Endothelial cell of umbilical vein (primary cell): ENCODE data around the gene RLF. TPM values are rescaled to one million over a fixed set of nuclear protein-coding genes. Genes with fewer than 3 reads are reported as not detected.

Experiments
- BruUV-seq: library from RNA; stranded (reverse); fragments of 400-500 nt; replicated peaks from 2 replicates; lab custom pipeline; 2021; lab: Mats Ljungman, UMichigan
- CTCF ChIA-PET: fragments of 300-600, 350-600 bp; sonication (Branson Sonifier 250); formaldehyde crosslinking; loops from one replicate; lab custom pipeline; 2021; ENCODE audit warnings: antibody characterized with exemption, inconsistent platforms; lab: Charles Lee
- POLR2A ChIA-PET: fragments of 300-600, 350-600 bp; sonication (Branson Sonifier 250); formaldehyde crosslinking; loops from one replicate; lab custom pipeline; 2021; ENCODE audit warnings: antibody characterized with exemption, inconsistent platforms; lab: Charles Lee
- DNase-seq: peaks from one replicate; pipeline ENCODE4 v3.0.0-alpha.2; 2011; ENCODE audit warnings: low read depth, low spot score
- FAIRE-seq: peaks from 2 replicates; lab custom pipeline; 2011; peaks lifted over from hg19 to GRCh38; lab: Jason Lieb, UNC
- H2AFZ ChIP-seq: 2 replicates; pipeline ENCODE4 v1.6.0; 2012; ENCODE audit warnings: low read depth, low read length, control low read depth, inconsistent platforms
- H3K27ac ChIP-seq: 2 replicates; pipeline ENCODE4 v1.5.1; 2011; ENCODE audit warnings: low read depth, mild to moderate bottlenecking, control low read depth, low read length, moderate library complexity; ENCODE audit not compliant: insufficient read depth
- H3K27me3 ChIP-seq, 2 experiments: 2 replicates each; pipeline versions ENCODE4 v1.6.0 to v1.6.1; 2011; ENCODE audit warnings: low read length in 2 of 2, mixed read lengths in 1 of 2; ENCODE audit not compliant: control insufficient read depth in 2 of 2, insufficient read depth in 2 of 2
- H3K36me3 ChIP-seq, 2 experiments: 2 replicates in 1 of 2; 3 replicates in 1 of 2; pipeline ENCODE4 v1.5.1; 2011; ENCODE audit warnings: low read length in 2 of 2, mild to moderate bottlenecking in 1 of 2, moderate library complexity in 1 of 2; ENCODE audit not compliant: control insufficient read depth in 2 of 2, insufficient read depth in 2 of 2; ENCODE audit errors: extremely low read depth in 1 of 2
- H3K4me1 ChIP-seq: 3 replicates; pipeline ENCODE4 v1.5.1; 2011; ENCODE audit warnings: mild to moderate bottlenecking, low read length; ENCODE audit not compliant: control insufficient read depth, insufficient read depth; ENCODE audit errors: extremely low read depth
- H3K4me2 ChIP-seq: 2 replicates; pipeline ENCODE4 v1.6.1; 2011; ENCODE audit warnings: low read length, control low read depth, mixed read lengths; ENCODE audit not compliant: insufficient read depth
- H3K4me3 ChIP-seq, 3 experiments: fragments of 200-600 bp in 1 of 3; sonication (generic), shearing (Covaris generic) in 1 of 3; replicated peaks in 1 of 3; 2 replicates each; pipeline ENCODE4 v1.5.1; 2011 to 2016; ENCODE audit warnings: control low read depth in 3 of 3, low read length in 3 of 3, mild to moderate bottlenecking in 2 of 3, inconsistent platforms in 1 of 3, low read depth in 1 of 3, moderate library complexity in 1 of 3; ENCODE audit not compliant: insufficient read depth in 1 of 3
- H3K79me2 ChIP-seq: 2 replicates; pipeline ENCODE4 v1.6.0; 2012; ENCODE audit warnings: low read length, inconsistent platforms; ENCODE audit not compliant: control insufficient read depth, insufficient read depth
- H3K9ac ChIP-seq: replicated peaks from 2 replicates; pipeline ENCODE3; 2011; ENCODE audit warnings: low read length, control low read depth; ENCODE audit not compliant: insufficient read depth; ENCODE audit errors: extremely low read depth
- H3K9me1 ChIP-seq: replicated peaks from 3 replicates; pipeline ENCODE4 v1.6.0; 2011; ENCODE audit warnings: mild to moderate bottlenecking, low read length; ENCODE audit not compliant: control insufficient read depth, insufficient read depth; ENCODE audit errors: extremely low read depth
- H3K9me3 ChIP-seq: replicated peaks from 2 replicates; pipeline ENCODE4 v1.5.1; 2012; ENCODE audit warnings: low read length, inconsistent platforms; ENCODE audit not compliant: control insufficient read depth, insufficient read depth
- H4K20me1 ChIP-seq: replicated peaks from 2 replicates; pipeline ENCODE3; 2011; ENCODE audit warnings: mild to moderate bottlenecking, low read length; ENCODE audit not compliant: control insufficient read depth, insufficient read depth; ENCODE audit errors: extremely low read depth
- CTCF ChIP-seq, 2 donors: IDR thresholded peaks; 1 replicate in 1 of 2; 2 replicates in 1 of 2; pipeline ENCODE4 v1.5.1; 2011; ENCODE audit warnings: low read length in 2 of 2, mild to moderate bottlenecking in 2 of 2, moderate library complexity in 2 of 2, control low read depth in 1 of 2, inconsistent platforms in 1 of 2, low read depth in 1 of 2; ENCODE audit not compliant: insufficient read depth in 1 of 2; ENCODE audit errors: extremely low read depth in 1 of 2
- EZH2 ChIP-seq: IDR thresholded peaks from 2 replicates; pipeline ENCODE4 v1.6.1; 2012; ENCODE audit warnings: borderline replicate concordance, low read depth, mild to moderate bottlenecking, moderate library complexity, low read length, inconsistent platforms; ENCODE audit not compliant: severe bottlenecking
- FOS ChIP-seq: IDR thresholded peaks from 2 replicates; pipeline ENCODE4 v1.6.1; 2011; ENCODE audit warnings: mild to moderate bottlenecking, low read length, moderate library complexity, borderline replicate concordance; ENCODE audit not compliant: insufficient read depth
- GATA2 ChIP-seq: IDR thresholded peaks from 2 replicates; pipeline ENCODE4 v1.7.0; 2011; ENCODE audit warnings: low read depth, mild to moderate bottlenecking, moderate library complexity, mixed read lengths, low read length; ENCODE audit not compliant: insufficient read length, insufficient read depth
- JUN ChIP-seq: IDR thresholded peaks from 2 replicates; pipeline ENCODE4 v1.6.1; 2011; ENCODE audit warnings: borderline replicate concordance, low read depth; ENCODE audit not compliant: insufficient read length, insufficient read depth
- MAX ChIP-seq: IDR thresholded peaks from 2 replicates; pipeline ENCODE4 v1.6.1; 2011; ENCODE audit not compliant: insufficient read depth, insufficient read length
- MYC ChIP-seq: IDR thresholded peaks from one replicate; pipeline ENCODE4 v1.6.1; 2011; ENCODE audit warnings: mild to moderate bottlenecking, low read depth, low read length
- POLR2A ChIP-seq: IDR thresholded peaks from 2 replicates; pipeline ENCODE4 v1.6.1; 2012; ENCODE audit warnings: low read depth, mild to moderate bottlenecking, control low read depth, low read length
- POLR2AphosphoS5 ChIP-seq: IDR thresholded peaks from 2 replicates; pipeline ENCODE4 v1.6.1; 2012; ENCODE audit warnings: low read depth, mild to moderate bottlenecking, control low read depth, low read length, moderate library complexity; ENCODE audit not compliant: insufficient read depth
- dilution Hi-C: fragments of 300-500 bp; cut with MboI; formaldehyde crosslinking; loops from one replicate; pipeline ENCODE4 v1.15.0; 2019; ENCODE audit warnings: low sequenced_read_pairs; ENCODE audit not compliant: extremely low pct_ligation_motif_present
- intact Hi-C: fragments of 100-400 bp; cut with micrococcal nuclease; formaldehyde crosslinking; loops from one replicate; pipeline ENCODE4 v1.10.0; 2022
- polyA plus RNA-seq, 4 experiments: library from polyadenylated mRNA; depleted of rRNA in 3 of 4; stranded (reverse) in 3 of 4; unstranded in 1 of 4; fragments of >200 nt; gene quantifications; 2 replicates each; pipeline versions ENCODE4 v1.2.1 to v1.2.3, GENCODE V29; 2011 to 2012; ENCODE audit warnings: missing spikeins in 1 of 4
- total RNA-seq: library from RNA; stranded (reverse); gene quantifications from 2 replicates; pipeline ENCODE4 v1.2.3, GENCODE V29; 2021

RLF gene
- total and polyA plus RNA-seq, 2 donors (not counting 3 experiments of a cell fraction or from before 2014, with no cell fraction given): 2.7 to 9.4 TPM

GRCh38 chr1:40224040-40224439, 62.9 kb downstream of the RLF start:
- intact Hi-C loops (no loop called here), dilution Hi-C loops (no loop called here)
- ChIA-PET POLR2A (no interaction called here), CTCF (interaction anchor here (0.6 to 1.4 kb wide), 2 partner anchors 80 to 1873 kb away, joined by 3 to 8 read pairs; no protein-coding TSS in a partner anchor)
- Histone ChIP-seq H3K27ac (no peak overlapping the region), H2AFZ (no peak overlapping the region), H3K9me1 (no peaks in the 10 kb centered on the region), H3K79me2 (no peaks in the 10 kb centered on the region), H3K27me3 (no peaks in the 10 kb centered on the region), H3K36me3 (no peaks in the 10 kb centered on the region), H3K4me3 (no peak overlapping the region), H3K9me3 (no peaks in the 10 kb centered on the region), H3K4me1 (no peaks in the 10 kb centered on the region), H3K4me2 (no peak overlapping the region), H4K20me1 (no peaks in the 10 kb centered on the region), H3K9ac (no peak overlapping the region)
- TF ChIP-seq MAX (no peak), GATA2 (no peak), POLR2AphosphoS5 (no peak), JUN (no peak), MYC (no peak), CTCF (IDR thresholded peaks at IDR 0.05; ENCODE audit: extremely low read depth in 1 of 2, insufficient read depth in 1 of 2, low read depth in 1 of 2, low read length in 2 of 2) (no peak), POLR2A (no peak), FOS (no peak), EZH2 (no peak)
- DNase-seq (no peak), FAIRE-seq (no peak)
- BruUV-seq: no TSS peak
